ENCODE results near the gene GPATCH2L.

DNA sequence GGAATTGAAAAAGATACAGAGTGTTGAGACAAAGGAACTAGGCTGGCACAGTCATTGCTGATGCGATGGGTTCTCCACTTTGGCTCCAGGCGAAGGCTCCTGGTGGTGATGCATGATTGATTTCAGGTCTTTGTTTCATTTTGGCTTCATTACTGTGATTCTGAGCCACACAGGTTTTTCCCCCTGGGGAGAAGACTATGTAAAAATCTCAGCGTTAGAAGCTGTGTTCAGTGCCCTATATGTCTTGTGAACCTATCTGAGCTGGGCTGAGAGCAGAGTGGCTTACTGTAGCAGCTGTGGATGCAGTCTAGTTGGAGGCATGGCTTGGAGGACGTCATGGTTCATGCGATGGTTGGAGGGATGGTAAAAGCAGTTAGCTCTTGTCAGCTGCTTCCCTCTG is 54.0 kb downstream of the GPATCH2L start:
- TF ChIP-seq, protein P1, sequence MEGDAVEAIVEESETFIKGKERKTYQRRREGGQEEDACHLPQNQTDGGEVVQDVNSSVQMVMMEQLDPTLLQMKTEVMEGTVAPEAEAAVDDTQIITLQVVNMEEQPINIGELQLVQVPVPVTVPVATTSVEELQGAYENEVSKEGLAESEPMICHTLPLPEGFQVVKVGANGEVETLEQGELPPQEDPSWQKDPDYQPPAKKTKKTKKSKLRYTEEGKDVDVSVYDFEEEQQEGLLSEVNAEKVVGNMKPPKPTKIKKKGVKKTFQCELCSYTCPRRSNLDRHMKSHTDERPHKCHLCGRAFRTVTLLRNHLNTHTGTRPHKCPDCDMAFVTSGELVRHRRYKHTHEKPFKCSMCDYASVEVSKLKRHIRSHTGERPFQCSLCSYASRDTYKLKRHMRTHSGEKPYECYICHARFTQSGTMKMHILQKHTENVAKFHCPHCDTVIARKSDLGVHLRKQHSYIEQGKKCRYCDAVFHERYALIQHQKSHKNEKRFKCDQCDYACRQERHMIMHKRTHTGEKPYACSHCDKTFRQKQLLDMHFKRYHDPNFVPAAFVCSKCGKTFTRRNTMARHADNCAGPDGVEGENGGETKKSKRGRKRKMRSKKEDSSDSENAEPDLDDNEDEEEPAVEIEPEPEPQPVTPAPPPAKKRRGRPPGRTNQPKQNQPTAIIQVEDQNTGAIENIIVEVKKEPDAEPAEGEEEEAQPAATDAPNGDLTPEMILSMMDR (IDR thresholded peaks at IDR 0.05; ENCODE audit: low read depth, low read length), result no peak
- TF ChIP-seq EZH2phosphoT487 (IDR thresholded peaks at IDR 0.05; ENCODE audit: low read depth), result no peak
